ENCODE results near the gene CNTNAP5.

DNA sequence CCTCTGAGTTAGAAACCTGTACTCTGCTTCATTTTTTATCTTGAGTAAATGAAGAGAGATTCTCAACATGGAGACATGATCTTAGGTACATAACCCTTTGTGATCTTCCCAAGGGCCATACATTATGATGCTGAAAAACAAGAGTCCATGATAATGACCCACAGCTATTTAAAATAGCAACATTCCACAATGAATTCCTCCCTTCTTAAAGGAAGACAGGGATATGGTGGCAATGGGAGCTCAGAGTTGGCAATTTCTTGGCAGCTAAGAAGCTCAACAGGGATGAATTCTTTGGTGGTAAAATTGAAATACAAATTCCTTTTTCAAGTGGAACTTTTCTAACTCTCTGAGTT is 638.5 kb downstream of the CNTNAP5 start:
- TF ChIP-seq, protein P1, sequence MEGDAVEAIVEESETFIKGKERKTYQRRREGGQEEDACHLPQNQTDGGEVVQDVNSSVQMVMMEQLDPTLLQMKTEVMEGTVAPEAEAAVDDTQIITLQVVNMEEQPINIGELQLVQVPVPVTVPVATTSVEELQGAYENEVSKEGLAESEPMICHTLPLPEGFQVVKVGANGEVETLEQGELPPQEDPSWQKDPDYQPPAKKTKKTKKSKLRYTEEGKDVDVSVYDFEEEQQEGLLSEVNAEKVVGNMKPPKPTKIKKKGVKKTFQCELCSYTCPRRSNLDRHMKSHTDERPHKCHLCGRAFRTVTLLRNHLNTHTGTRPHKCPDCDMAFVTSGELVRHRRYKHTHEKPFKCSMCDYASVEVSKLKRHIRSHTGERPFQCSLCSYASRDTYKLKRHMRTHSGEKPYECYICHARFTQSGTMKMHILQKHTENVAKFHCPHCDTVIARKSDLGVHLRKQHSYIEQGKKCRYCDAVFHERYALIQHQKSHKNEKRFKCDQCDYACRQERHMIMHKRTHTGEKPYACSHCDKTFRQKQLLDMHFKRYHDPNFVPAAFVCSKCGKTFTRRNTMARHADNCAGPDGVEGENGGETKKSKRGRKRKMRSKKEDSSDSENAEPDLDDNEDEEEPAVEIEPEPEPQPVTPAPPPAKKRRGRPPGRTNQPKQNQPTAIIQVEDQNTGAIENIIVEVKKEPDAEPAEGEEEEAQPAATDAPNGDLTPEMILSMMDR (IDR thresholded peaks at IDR 0.05), result no peak
- TF ChIP-seq REST (IDR thresholded peaks at IDR 0.05; ENCODE audit: insufficient read depth in 1 of 2, low read depth in 2 of 2, low read length in 1 of 2) (no peak), SIN3A (IDR thresholded peaks at IDR 0.05; ENCODE audit: borderline replicate concordance, insufficient read depth, low read depth, low read length) (no peak), POLR2AphosphoS5 (IDR thresholded peaks at IDR 0.05; ENCODE audit: low read depth, low read length) (no peak)
